Psoas muscle (tissue), 8 donors: ENCODE data around the gene ZNF540. TPM values are rescaled to one million over a fixed set of nuclear protein-coding genes. Genes with fewer than 3 reads are reported as not detected.
A peak's percentile ranks its signal among the peaks of the same experiment; 100 is the strongest.

Experiments
- ATAC-seq, 4 donors: fragments of 200-7000 bp; cut with Tn5 transposase; one replicate each; pipeline ENCODE4 v1.9.1; 2020; ENCODE audit warnings: moderate library complexity in 3 of 4, mild to moderate bottlenecking in 2 of 4
- DNase-seq, 2 donors: peaks; one replicate each; pipeline ENCODE4 v3.0.0-alpha.2; 2020
- H3K27ac ChIP-seq: fragments of 200-600 bp; one replicate; pipeline ENCODE4 v1.8.0; 2022
- H3K27me3 ChIP-seq, 3 donors: fragments of 200-600 bp in 1 of 3; one replicate each; pipeline versions ENCODE4 v1.6.1 to v1.8.0; 2013 to 2022; ENCODE audit warnings: low read length in 2 of 3, mild to moderate bottlenecking in 2 of 3, moderate library complexity in 1 of 3; ENCODE audit not compliant: insufficient read depth in 3 of 3
- H3K36me3 ChIP-seq, 2 donors: fragments of 200-600 bp in 1 of 2; one replicate each; pipeline versions ENCODE4 v1.6.1 to v1.8.0; 2013 to 2022; ENCODE audit warnings: low read depth in 1 of 2, mild to moderate bottlenecking in 1 of 2, moderate library complexity in 1 of 2; ENCODE audit not compliant: insufficient read depth in 1 of 2
- H3K4me1 ChIP-seq: fragments of 200-600 bp; one replicate; pipeline ENCODE4 v1.8.0; 2022
- H3K4me3 ChIP-seq: fragments of 200-600 bp; one replicate; pipeline ENCODE4 v1.8.0; 2022; ENCODE audit warnings: mild to moderate bottlenecking
- H3K9me3 ChIP-seq: fragments of 200-600 bp; one replicate; pipeline ENCODE4 v1.8.0; 2022
- WGBS, 3 donors: extraction: QIAGEN DNeasy Blood & Tissue Kit; methylation state at CpG; one replicate each; pipeline versions ENCODE4 v1.1.6 to v1.1.7; 2013; 5-methylcytosine and 5-hydroxymethylcytosine counted together
- intact Hi-C, 2 donors: fragments of 100-400 bp; cut with DNase I; formaldehyde crosslinking; loops; one replicate each; pipeline versions ENCODE4 v1.11.0 to v1.14.2; 2022
- polyA plus RNA-seq, 3 donors: library from polyadenylated mRNA; stranded (reverse); fragments of 200-250 nt; gene quantifications; one replicate each; pipeline ENCODE4 v1.2.3, GENCODE V29; 2013
- total RNA-seq, 4 donors: library from RNA; stranded (reverse); fragmentation: NEBNext Ultra II Directional in 2 of 4; extraction: Animal tissue kit (Norgen Biotek cat#: 25700) in 2 of 4; gene quantifications; one replicate each; pipeline versions ENCODE4 v1.2.1 to v1.2.4, GENCODE V29; 2021 to 2023
- TF ChIP-seq, protein P1 (sequence below): fragments of 200-600 bp; IDR thresholded peaks from one replicate; pipeline ENCODE4 v1.8.0; 2022; ENCODE audit warnings: antibody characterized with exemption
- donor health status: healthy with polysubstance abuse.
- donor health status: DM: no; HTN: no; CAD: no; lungs with moderate emphysema.
- donor health status: Bipolar disorder and iron deficiency.
- donor health status: healthy.
- donor health status: DM: yes; HTN: yes; CAD: no.
- donor health status: DM: no; HTN: no; CAD: no.
- donor health status: DM: no; HTN: no; CAD: no.
- donor health status: DM: yes; HTN: yes; CAD: no.

The ZNF540 gene
- total and polyA plus RNA-seq, 7 donors = 0.27 to 4.9 (median 1.3) TPM

DNA sequence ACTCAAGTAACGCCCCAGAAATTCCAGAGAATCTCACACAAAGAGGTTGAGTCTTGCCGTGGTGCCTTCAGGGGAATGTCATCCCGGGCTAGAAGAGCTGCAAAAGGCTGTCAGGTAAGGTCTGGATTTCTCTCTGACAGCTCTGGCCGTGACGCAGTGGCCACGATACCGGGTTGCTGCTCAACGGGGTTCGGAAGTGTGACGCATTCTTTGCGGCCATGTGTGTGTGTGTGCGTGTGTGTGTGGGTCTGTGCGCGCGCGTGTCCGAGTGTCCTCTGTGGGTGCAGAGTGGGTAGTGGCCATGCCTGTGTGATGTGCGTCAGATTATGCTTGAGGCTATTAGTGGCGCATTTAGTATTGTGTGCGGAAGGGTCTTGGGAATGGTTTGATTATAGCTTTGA, 306 bp downstream of the ZNF540 start:
- ATAC-seq (peak; percentile 76 to 82 (median 77)), DNase-seq (peak; percentile 71 to 81)
- peaks cover 4 to 18% of the 10 kb centered on the region in 2 donors for H3K36me3 ChIP-seq
- TF ChIP-seq, protein P1, sequence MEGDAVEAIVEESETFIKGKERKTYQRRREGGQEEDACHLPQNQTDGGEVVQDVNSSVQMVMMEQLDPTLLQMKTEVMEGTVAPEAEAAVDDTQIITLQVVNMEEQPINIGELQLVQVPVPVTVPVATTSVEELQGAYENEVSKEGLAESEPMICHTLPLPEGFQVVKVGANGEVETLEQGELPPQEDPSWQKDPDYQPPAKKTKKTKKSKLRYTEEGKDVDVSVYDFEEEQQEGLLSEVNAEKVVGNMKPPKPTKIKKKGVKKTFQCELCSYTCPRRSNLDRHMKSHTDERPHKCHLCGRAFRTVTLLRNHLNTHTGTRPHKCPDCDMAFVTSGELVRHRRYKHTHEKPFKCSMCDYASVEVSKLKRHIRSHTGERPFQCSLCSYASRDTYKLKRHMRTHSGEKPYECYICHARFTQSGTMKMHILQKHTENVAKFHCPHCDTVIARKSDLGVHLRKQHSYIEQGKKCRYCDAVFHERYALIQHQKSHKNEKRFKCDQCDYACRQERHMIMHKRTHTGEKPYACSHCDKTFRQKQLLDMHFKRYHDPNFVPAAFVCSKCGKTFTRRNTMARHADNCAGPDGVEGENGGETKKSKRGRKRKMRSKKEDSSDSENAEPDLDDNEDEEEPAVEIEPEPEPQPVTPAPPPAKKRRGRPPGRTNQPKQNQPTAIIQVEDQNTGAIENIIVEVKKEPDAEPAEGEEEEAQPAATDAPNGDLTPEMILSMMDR = no peak
- intact Hi-C loops = loop anchor here (5.0 to 10.0 kb wide), 3 partner anchors 60 to 120 kb away; partner anchors contain the start of gene ZFP30 (in 2 of the 2)
- H3K27me3 ChIP-seq = no peaks in the 10 kb centered on the region
- H3K4me3 ChIP-seq = peak overlapping the region; percentile 78
- peak overlapping the region; percentile 82 for H3K27ac ChIP-seq
- H3K4me1 ChIP-seq = peaks cover 16% of the 10 kb centered on the region
- 0 to 1% (median 1%) methylated on average over 20 of the region's 20 CpGs for WGBS, 3 donors
- H3K9me3 ChIP-seq = peaks cover 32% of the 10 kb centered on the region

GRCh38 chr19:37635076-37636056, 40.7 kb downstream of the ZNF540 start:
- WGBS, 3 donors = 94 to 95% (median 95%) methylated on average over 11 of the region's 11 CpGs
- Histone ChIP-seq H3K9me3 (peaks cover 94% of the 10 kb centered on the region), H3K36me3 (peaks cover 19 to 53% of the 10 kb centered on the region in 2 donors), H3K27me3 (no peaks in the 10 kb centered on the region), H3K27ac (no peak overlapping the region), H3K4me1 (no peaks in the 10 kb centered on the region), H3K4me3 (no peak overlapping the region)
- intact Hi-C loops = no loop called here
- TF ChIP-seq, protein P1 = no peak
- ATAC-seq (no peak), DNase-seq (no peak)

DNA sequence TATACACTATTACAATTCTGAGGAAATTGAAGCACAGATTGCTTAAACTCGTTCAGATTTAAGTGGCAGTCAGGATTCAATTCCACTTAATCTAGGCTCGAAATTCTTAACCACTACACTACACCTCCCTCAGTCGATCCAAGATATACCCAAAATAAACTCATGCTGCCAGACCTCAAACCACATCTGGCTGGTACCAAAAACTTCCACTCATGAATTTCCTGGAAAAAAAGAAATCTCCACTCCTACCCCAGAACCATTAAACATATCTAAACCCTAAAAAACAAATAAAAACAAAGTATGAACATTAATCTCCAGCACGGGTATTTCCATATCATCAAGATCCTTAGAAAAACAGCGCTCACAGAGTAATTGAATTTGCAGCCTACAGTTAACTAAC, 59.4 kb downstream of the ZNF540 start:
- DNase-seq (no peak), ATAC-seq (no peak)
- Histone ChIP-seq H3K4me3 (peak overlapping the region; percentile 75), H3K27ac (peak overlapping the region; percentile 90), H3K9me3 (no peaks in the 10 kb centered on the region), H3K36me3 (peaks cover 0 to 7% of the 10 kb centered on the region in 2 donors), H3K4me1 (peaks cover 15% of the 10 kb centered on the region), H3K27me3 (no peaks in the 10 kb centered on the region)
- intact Hi-C loops = loop anchor here in 1 of 2 donors (10.0 kb wide), 1 partner anchor 59 kb away; the partner anchor contains the start of genes ZNF540 and ZNF571
- 4 to 5% (median 4%) methylated on average over 5 of the region's 5 CpGs for WGBS, 3 donors
- TF ChIP-seq, protein P1 = no peak

DNA sequence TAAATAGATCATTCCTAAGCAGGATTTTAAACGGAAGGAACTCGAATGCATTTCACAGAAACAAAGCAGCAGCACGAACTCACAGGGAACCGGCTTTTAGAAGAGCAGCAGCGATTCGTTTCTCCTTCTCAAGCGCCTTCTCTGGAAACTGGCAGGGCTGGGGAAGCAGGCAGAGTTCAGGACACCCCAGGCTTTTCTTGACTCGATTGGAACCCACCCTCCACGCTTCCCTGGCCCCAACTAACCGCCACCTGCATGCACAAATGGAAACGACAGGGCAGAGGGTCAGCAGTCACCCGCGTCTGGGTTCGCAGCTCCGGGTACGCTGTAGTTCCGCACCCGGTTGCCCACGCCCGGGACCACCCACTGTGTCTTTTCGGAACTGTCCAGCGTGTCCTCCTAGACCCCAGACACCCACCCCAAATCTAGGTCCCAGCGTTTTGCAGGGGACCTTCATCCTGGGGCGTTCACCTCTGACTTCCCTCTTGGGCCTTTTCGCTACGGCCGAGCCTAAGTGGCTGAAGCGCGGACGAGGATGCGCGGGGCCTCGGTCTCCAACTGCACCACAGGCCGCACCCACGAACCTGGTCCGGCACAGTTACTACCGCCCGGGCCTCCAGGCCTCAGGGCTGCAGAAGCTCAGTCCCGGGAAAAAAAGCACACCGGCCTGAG, 60.1 kb downstream of the ZNF540 start:
- intact Hi-C loops = loop anchor here (5.0 to 10.0 kb wide), 4 partner anchors 38 to 187 kb away; partner anchors contain the start of genes ZNF540 (in 2 of the 2), ZNF571 (in 2 of the 2), ZNF569 (in 1 of the 2) and ZNF570 (in 1 of the 2)
- H3K4me1 ChIP-seq = peaks cover 15% of the 10 kb centered on the region
- H3K9me3 ChIP-seq = no peaks in the 10 kb centered on the region
- H3K36me3 ChIP-seq = peaks cover 0 to under 1% of the 10 kb centered on the region in 2 donors
- WGBS, 3 donors = 0 to 1% (median 0%) methylated on average over 39 to 40 of the region's 40 CpGs
- TF ChIP-seq, protein P1 = no peak
- H3K27ac ChIP-seq = peak overlapping the region; percentile 90
- peak; percentile 43 to 53 (median 48) for ATAC-seq
- peak; percentile 18 to 53 for DNase-seq
- H3K27me3 ChIP-seq = no peaks in the 10 kb centered on the region
- H3K4me3 ChIP-seq = peak overlapping the region; percentile 75
